Neuron (in vitro differentiated cells): ENCODE results near the gene TIPRL.
"Not testable (repeated sequence)": the region's sequence is repeated elsewhere in the genome, so short reads cannot be mapped to it uniquely, and the experiment has no call there.

Experiments used
- H2AFZ ChIP-seq: one replicate; pipeline ENCODE4 v1.6.1; 2013; ENCODE audit warnings: low read depth, mild to moderate bottlenecking, inconsistent platforms, low read length, moderate library complexity
- H3K27me3 ChIP-seq: one replicate; pipeline ENCODE4 v1.6.1; 2013; ENCODE audit warnings: low read length; ENCODE audit not compliant: insufficient read depth
- H3K36me3 ChIP-seq: one replicate; pipeline ENCODE4 v1.6.1; 2013; ENCODE audit warnings: low read length; ENCODE audit not compliant: insufficient read depth
- H3K4me1 ChIP-seq: one replicate; pipeline ENCODE4 v1.6.1; 2013; ENCODE audit warnings: low read length; ENCODE audit not compliant: insufficient read depth
- H3K4me3 ChIP-seq: 2 replicates; pipeline ENCODE4 v1.5.1; 2013; ENCODE audit warnings: mild to moderate bottlenecking, low read length, moderate library complexity
- H3K9me3 ChIP-seq: one replicate; pipeline ENCODE4 v1.6.1; 2013; ENCODE audit warnings: low read length

Gene TIPRL

GRCh38 chr1:168145184-168146159 is 33.3 kb upstream of the TIPRL start:
- H3K36me3 ChIP-seq: no peaks in the 10 kb centered on the region
- no peak overlapping the region for H3K4me3 ChIP-seq
- H3K27me3 ChIP-seq: no peaks in the 10 kb centered on the region
- H2AFZ ChIP-seq: peak overlapping the region; percentile 13
- H3K4me1 ChIP-seq: no peaks in the 10 kb centered on the region
- no peaks in the 10 kb centered on the region for H3K9me3 ChIP-seq

- no peaks in the 10 kb centered on the region for H3K27me3 ChIP-seq
- no peaks in the 10 kb centered on the region for H3K9me3 ChIP-seq
- H3K36me3 ChIP-seq: no peaks in the 10 kb centered on the region
- no peaks in the 10 kb centered on the region for H3K4me1 ChIP-seq
- no peak overlapping the region for H2AFZ ChIP-seq
- H3K4me3 ChIP-seq: no peak overlapping the region
Observed at GRCh38 chr1:168146160-168146539, 32.6 kb upstream of the TIPRL start.

DNA sequence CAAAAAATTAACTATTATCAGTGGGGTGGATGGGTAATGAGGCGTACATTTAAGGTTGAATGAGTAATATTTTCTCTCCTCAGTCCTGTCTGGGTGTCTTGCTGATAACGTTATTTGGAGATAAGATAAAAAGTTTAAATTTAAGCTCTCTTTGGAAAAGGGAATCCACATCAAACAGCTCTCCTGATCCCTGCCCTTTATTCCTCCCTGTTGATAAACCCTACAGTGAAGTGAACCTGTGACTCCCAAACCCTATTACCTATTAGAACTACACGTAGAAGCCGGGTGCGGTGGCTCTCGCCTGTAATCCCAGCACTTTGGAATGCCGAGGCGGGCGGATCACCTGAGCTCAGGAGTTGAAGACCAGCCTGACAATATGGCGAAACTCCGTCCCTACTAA is 32.1 kb upstream of the TIPRL start:
- H3K4me1 ChIP-seq: no peaks in the 10 kb centered on the region
- H3K36me3 ChIP-seq: no peaks in the 10 kb centered on the region
- H3K4me3 ChIP-seq: no peak overlapping the region
- no peaks in the 10 kb centered on the region for H3K9me3 ChIP-seq
- H3K27me3 ChIP-seq: no peaks in the 10 kb centered on the region
- no peak overlapping the region for H2AFZ ChIP-seq

DNA sequence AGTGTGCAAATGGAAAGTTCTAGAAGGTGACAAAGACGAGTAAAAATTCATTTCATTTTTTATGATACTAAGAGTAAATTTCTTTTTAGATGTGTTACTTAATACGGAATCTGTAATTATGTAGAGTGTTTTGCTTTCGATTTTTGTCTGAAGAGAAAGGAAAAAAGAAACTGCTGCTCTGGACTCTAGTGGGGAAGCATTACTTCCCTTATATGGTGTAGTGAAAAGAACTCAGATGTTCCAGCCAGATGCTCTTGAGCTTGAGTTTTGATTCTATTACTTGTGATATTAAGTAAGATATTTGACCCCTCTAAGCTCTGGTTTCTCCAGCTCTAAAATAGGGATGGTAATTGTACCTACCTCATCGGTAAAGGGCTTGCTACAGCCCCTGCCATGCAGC is 29.8 kb upstream of the TIPRL start:
- Histone ChIP-seq H2AFZ (no peak overlapping the region), H3K4me1 (no peaks in the 10 kb centered on the region), H3K27me3 (no peaks in the 10 kb centered on the region), H3K9me3 (no peaks in the 10 kb centered on the region), H3K4me3 (no peak overlapping the region), H3K36me3 (no peaks in the 10 kb centered on the region)

GRCh38 chr1:168150283-168150682 is 28.5 kb upstream of the TIPRL start:
- Histone ChIP-seq H3K9me3 (no peaks in the 10 kb centered on the region), H3K4me1 (no peaks in the 10 kb centered on the region)

GRCh38 chr1:168151935-168152334 is 26.8 kb upstream of the TIPRL start:
- no peak overlapping the region for H3K4me3 ChIP-seq
- no peaks in the 10 kb centered on the region for H3K9me3 ChIP-seq
- H3K36me3 ChIP-seq: no peaks in the 10 kb centered on the region
- H2AFZ ChIP-seq: no peak overlapping the region
- H3K27me3 ChIP-seq: no peaks in the 10 kb centered on the region
- no peaks in the 10 kb centered on the region for H3K4me1 ChIP-seq

More at GRCh38 chr1:168150283-168150682, 28.5 kb upstream of the TIPRL start:
- no peaks in the 10 kb centered on the region for H3K27me3 ChIP-seq
- H3K4me3 ChIP-seq: no peak overlapping the region
- no peak overlapping the region for H2AFZ ChIP-seq
- H3K36me3 ChIP-seq: no peaks in the 10 kb centered on the region

- not testable (repeated sequence) for H3K27me3 ChIP-seq, H3K4me3 ChIP-seq, H2AFZ ChIP-seq, H3K36me3 ChIP-seq, H3K9me3 ChIP-seq, H3K4me1 ChIP-seq
Observed at GRCh38 chr1:168154707-168155106, 24.1 kb upstream of the TIPRL start.

GRCh38 chr1:168155910-168156309 is 22.9 kb upstream of the TIPRL start:
- Histone ChIP-seq H3K9me3 (no peaks in the 10 kb centered on the region), H3K4me1 (no peaks in the 10 kb centered on the region), H3K27me3 (no peaks in the 10 kb centered on the region), H2AFZ (no peak overlapping the region), H3K4me3 (no peak overlapping the region), H3K36me3 (no peaks in the 10 kb centered on the region)

- Histone ChIP-seq H2AFZ (no peak overlapping the region), H3K4me1 (no peaks in the 10 kb centered on the region), H3K36me3 (no peaks in the 10 kb centered on the region), H3K27me3 (no peaks in the 10 kb centered on the region), H3K4me3 (no peak overlapping the region), H3K9me3 (no peaks in the 10 kb centered on the region)
Observed at GRCh38 chr1:168157638-168158037, 21.1 kb upstream of the TIPRL start.

- H3K36me3 ChIP-seq: no peaks in the 10 kb centered on the region
- no peaks in the 10 kb centered on the region for H3K27me3 ChIP-seq
- no peak overlapping the region for H2AFZ ChIP-seq
- no peak overlapping the region for H3K4me3 ChIP-seq
- no peaks in the 10 kb centered on the region for H3K4me1 ChIP-seq
- no peaks in the 10 kb centered on the region for H3K9me3 ChIP-seq
Observed at GRCh38 chr1:168159251-168159650, 19.5 kb upstream of the TIPRL start.

DNA sequence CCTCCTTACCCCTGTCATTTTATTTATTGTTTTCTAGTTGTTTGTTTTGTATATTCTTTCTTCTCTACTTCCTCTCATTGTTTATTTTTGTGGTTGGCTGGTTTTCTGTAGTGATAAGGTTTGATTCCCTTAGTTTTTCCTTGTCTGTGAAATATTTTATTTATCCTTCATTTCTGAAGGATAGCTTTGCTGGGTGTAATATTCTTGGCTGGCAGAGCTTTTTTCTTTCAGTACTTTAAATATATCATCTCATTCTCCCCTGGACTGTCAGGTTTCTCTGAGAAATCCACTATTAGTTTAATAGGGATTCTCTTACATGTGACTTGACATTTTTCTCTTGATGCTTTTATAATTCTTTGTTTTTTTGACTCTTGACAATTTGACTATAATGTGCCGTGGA is 18.8 kb upstream of the TIPRL start:
- H3K4me1 ChIP-seq: no peaks in the 10 kb centered on the region
- H3K27me3 ChIP-seq: peaks cover 2% of the 10 kb centered on the region
- H3K36me3 ChIP-seq: no peaks in the 10 kb centered on the region
- H3K9me3 ChIP-seq: no peaks in the 10 kb centered on the region
- H3K4me3 ChIP-seq: no peak overlapping the region
- no peak overlapping the region for H2AFZ ChIP-seq

- Histone ChIP-seq H3K9me3 (no peaks in the 10 kb centered on the region), H3K4me1 (no peaks in the 10 kb centered on the region), H2AFZ (no peak overlapping the region), H3K27me3 (peaks cover 3% of the 10 kb centered on the region), H3K36me3 (no peaks in the 10 kb centered on the region), H3K4me3 (no peak overlapping the region)
Observed at GRCh38 chr1:168161459-168161858, 17.3 kb upstream of the TIPRL start.

- Histone ChIP-seq H3K4me1 (no peaks in the 10 kb centered on the region), H3K9me3 (no peaks in the 10 kb centered on the region), H2AFZ (no peak overlapping the region), H3K27me3 (peaks cover 3% of the 10 kb centered on the region), H3K4me3 (no peak overlapping the region), H3K36me3 (no peaks in the 10 kb centered on the region)
Observed at GRCh38 chr1:168163670-168164069, 15.1 kb upstream of the TIPRL start.

DNA sequence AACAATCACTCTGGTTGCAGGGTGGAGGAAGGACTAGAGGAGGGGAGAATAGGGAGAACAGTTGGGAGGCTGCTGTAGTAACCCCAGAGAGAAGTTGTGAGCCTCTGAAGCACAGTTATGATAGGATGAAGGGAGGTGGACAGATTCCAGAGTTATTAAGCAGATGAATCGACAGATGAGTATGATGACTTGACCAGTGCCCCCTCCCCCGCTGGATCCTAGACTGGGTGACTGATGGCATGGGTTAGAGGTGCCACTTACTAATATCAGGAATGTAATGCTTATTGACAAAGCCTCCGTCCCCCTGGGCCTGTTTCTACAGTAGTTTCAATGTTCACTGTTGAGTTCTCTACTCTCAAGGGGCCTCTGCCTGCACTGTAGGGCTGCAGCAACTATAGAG is 14.0 kb upstream of the TIPRL start:
- H3K4me3 ChIP-seq: no peak overlapping the region
- H2AFZ ChIP-seq: no peak overlapping the region
- no peaks in the 10 kb centered on the region for H3K36me3 ChIP-seq
- no peaks in the 10 kb centered on the region for H3K9me3 ChIP-seq
- H3K27me3 ChIP-seq: peaks cover 3% of the 10 kb centered on the region
- no peaks in the 10 kb centered on the region for H3K4me1 ChIP-seq
